Aorta (tissue), 5 donors: ENCODE data around the gene UXS1. TPM values are rescaled to one million over a fixed set of nuclear protein-coding genes. Genes with fewer than 3 reads are reported as not detected.

ENCODE experiments used
- ATAC-seq: fragments of 200-7000 bp; cut with Tn5 transposase; one replicate; pipeline ENCODE4 v1.9.1; 2022; ENCODE audit warnings: moderate library complexity; ENCODE audit not compliant: low FRiP score
- DNase-seq, 2 donors: peaks; one replicate each; pipeline ENCODE4 v3.0.0-alpha.2; 2020
- H3K27ac ChIP-seq, 2 donors: one replicate each; pipeline ENCODE4 v1.5.1; 2013; ENCODE audit warnings: low read length in 2 of 2, mild to moderate bottlenecking in 2 of 2, moderate library complexity in 2 of 2, control low read depth in 1 of 2, inconsistent platforms in 1 of 2, low read depth in 1 of 2
- H3K27me3 ChIP-seq, 2 donors: one replicate each; pipeline ENCODE4 v1.6.1; 2013; ENCODE audit warnings: control low read depth in 1 of 2, low read length in 1 of 2, mild to moderate bottlenecking in 1 of 2, moderate library complexity in 1 of 2; ENCODE audit not compliant: insufficient read depth in 2 of 2, control insufficient read depth in 1 of 2
- H3K36me3 ChIP-seq, 2 donors: one replicate each; pipeline ENCODE4 v1.6.1; 2013; ENCODE audit warnings: control low read depth in 1 of 2, low read length in 1 of 2, mild to moderate bottlenecking in 1 of 2; ENCODE audit not compliant: insufficient read depth in 2 of 2, control insufficient read depth in 1 of 2
- H3K4me1 ChIP-seq, 2 donors: one replicate each; pipeline ENCODE4 v1.6.1; 2013; ENCODE audit warnings: low read length in 2 of 2, control low read depth in 1 of 2, mild to moderate bottlenecking in 1 of 2, moderate library complexity in 1 of 2; ENCODE audit not compliant: insufficient read depth in 2 of 2, control insufficient read depth in 1 of 2
- H3K4me3 ChIP-seq, 2 donors: one replicate each; pipeline ENCODE4 v1.5.1; 2013; ENCODE audit warnings: low read length in 2 of 2, control low read depth in 1 of 2, mild to moderate bottlenecking in 1 of 2
- H3K9me3 ChIP-seq: one replicate; pipeline ENCODE4 v1.6.1; 2013; ENCODE audit warnings: mild to moderate bottlenecking, low read length; ENCODE audit not compliant: control insufficient read depth
- WGBS, 2 donors: extraction: QIAGEN DNeasy Blood & Tissue Kit; methylation state at CpG; one replicate each; pipeline ENCODE4 v1.1.7; 2013; 5-methylcytosine and 5-hydroxymethylcytosine counted together
- intact Hi-C, 2 donors: fragments of 100-400 bp; cut with DNase I; formaldehyde crosslinking; loops; one replicate each; pipeline versions ENCODE4 v1.14.2 to v1.15.0; 2022
- polyA plus RNA-seq, 2 donors: library from polyadenylated mRNA; stranded (reverse); fragments of 200-250 nt; gene quantifications; one replicate each; pipeline ENCODE4 v1.2.3, GENCODE V29; 2013
- total RNA-seq, 2 donors: library from RNA; stranded (reverse); fragmentation: NEBNext Ultra II Directional; extraction: Animal tissue kit (Norgen Biotek cat#: 25700); gene quantifications; one replicate each; pipeline ENCODE4 v1.2.1, GENCODE V29; 2021
- donor health status: healthy with polysubstance abuse.
- donor health status: Bipolar disorder and iron deficiency.
- donor health status: DM: no; HTN: no; CAD: no.
- donor health status: DM: no; HTN: no; CAD: no.
- donor health status: DM: yes; HTN: yes; CAD: no.

UXS1 gene
- total and polyA plus RNA-seq, 4 donors = 10.5 to 29.3 (median 16.5) TPM

GRCh38 chr2:106175086-106175850 lies 18.8 kb downstream of the UXS1 start:
- no peak for DNase-seq
- ATAC-seq = no peak
- Histone ChIP-seq H3K36me3 (no peaks in the 10 kb centered on the region), H3K27me3 (no peaks in the 10 kb centered on the region), H3K27ac (no peak overlapping the region), H3K4me3 (no peak overlapping the region), H3K9me3 (no peaks in the 10 kb centered on the region), H3K4me1 (no peaks in the 10 kb centered on the region)
- WGBS, 2 donors = 74 to 81% methylated on average over 7 of the region's 7 CpGs
- intact Hi-C loops = no loop called here

- Histone ChIP-seq H3K4me3 (no peak overlapping the region), H3K36me3 (no peaks in the 10 kb centered on the region), H3K27me3 (no peaks in the 10 kb centered on the region), H3K27ac (no peak overlapping the region), H3K9me3 (no peaks in the 10 kb centered on the region), H3K4me1 (no peaks in the 10 kb centered on the region)
- no peak for DNase-seq
- 83 to 89% methylated on average over 7 of the region's 7 CpGs for WGBS, 2 donors
- no peak for ATAC-seq
- intact Hi-C loops = no loop called here
Observed at GRCh38 chr2:106174056-106174455, 20.0 kb downstream of the UXS1 start.

- intact Hi-C loops = no loop called here
Observed at GRCh38 chr2:106172649-106173048, 21.5 kb downstream of the UXS1 start.

GRCh38 chr2:106168657-106169056 lies 25.4 kb downstream of the UXS1 start:
- Histone ChIP-seq H3K4me3 (no peak overlapping the region), H3K36me3 (no peaks in the 10 kb centered on the region), H3K9me3 (no peaks in the 10 kb centered on the region), H3K27me3 (no peaks in the 10 kb centered on the region), H3K27ac (no peak overlapping the region), H3K4me1 (no peaks in the 10 kb centered on the region)
- whole genome bisulfite sequencing, 2 donors = 86 to 91% methylated on average over 2 of the region's 2 CpGs
- ATAC-seq (no peak), DNase-seq (no peak)
- intact Hi-C loops = no loop called here

More at GRCh38 chr2:106172649-106173048, 21.5 kb downstream of the UXS1 start:
- ATAC-seq (no peak), DNase-seq (no peak)
- H3K27me3 ChIP-seq = no peaks in the 10 kb centered on the region
- WGBS, 2 donors = 97 to 100% methylated on average over 2 of the region's 2 CpGs
- no peaks in the 10 kb centered on the region for H3K4me1 ChIP-seq
- no peaks in the 10 kb centered on the region for H3K9me3 ChIP-seq
- no peak overlapping the region for H3K4me3 ChIP-seq
- H3K36me3 ChIP-seq = no peaks in the 10 kb centered on the region
- no peak overlapping the region for H3K27ac ChIP-seq

GRCh38 chr2:106167067-106167466 lies 27.0 kb downstream of the UXS1 start:
- no peaks in the 10 kb centered on the region for H3K9me3 ChIP-seq
- WGBS, 2 donors = 91 to 94% methylated on average over 5 of the region's 5 CpGs

GRCh38 chr2:106165561-106165960 lies 28.5 kb downstream of the UXS1 start:
- no peak overlapping the region for H3K27ac ChIP-seq
- WGBS, 2 donors = 54 to 61% methylated on average over 6 of the region's 6 CpGs
- no peaks in the 10 kb centered on the region for H3K9me3 ChIP-seq
- H3K4me3 ChIP-seq = no peak overlapping the region
- no peaks in the 10 kb centered on the region for H3K27me3 ChIP-seq
- intact Hi-C loops = no loop called here
- no peak for DNase-seq
- no peak for ATAC-seq
- H3K36me3 ChIP-seq = peaks cover 0 to 4% of the 10 kb centered on the region in 2 donors
- no peaks in the 10 kb centered on the region for H3K4me1 ChIP-seq

More at GRCh38 chr2:106167067-106167466, 27.0 kb downstream of the UXS1 start:
- no peak for ATAC-seq
- DNase-seq = no peak
- no peaks in the 10 kb centered on the region for H3K27me3 ChIP-seq
- no peaks in the 10 kb centered on the region for H3K36me3 ChIP-seq
- no peaks in the 10 kb centered on the region for H3K4me1 ChIP-seq
- intact Hi-C loops = no loop called here
- H3K4me3 ChIP-seq = no peak overlapping the region
- H3K27ac ChIP-seq = no peak overlapping the region

- no peaks in the 10 kb centered on the region for H3K4me1 ChIP-seq
- WGBS, 2 donors = 91 to 92% methylated on average over 3 of the region's 3 CpGs
- H3K9me3 ChIP-seq = no peaks in the 10 kb centered on the region
- H3K4me3 ChIP-seq = no peak overlapping the region
- DNase-seq (no peak), ATAC-seq (no peak)
- peaks cover 0 to 4% of the 10 kb centered on the region in 2 donors for H3K36me3 ChIP-seq
- H3K27me3 ChIP-seq = no peaks in the 10 kb centered on the region
- H3K27ac ChIP-seq = no peak overlapping the region
- intact Hi-C loops = no loop called here
Observed at GRCh38 chr2:106165029-106165428, 29.1 kb downstream of the UXS1 start.

GRCh38 chr2:106163948-106164545 lies 30.1 kb downstream of the UXS1 start:
- intact Hi-C loops = no loop called here
- H3K36me3 ChIP-seq = peaks cover 0 to 6% of the 10 kb centered on the region in 2 donors
- DNase-seq (no peak), ATAC-seq (no peak)
- no peaks in the 10 kb centered on the region for H3K27me3 ChIP-seq
- H3K4me1 ChIP-seq = no peaks in the 10 kb centered on the region
- no peak overlapping the region for H3K4me3 ChIP-seq
- 65 to 68% methylated on average over 6 of the region's 6 CpGs for WGBS, 2 donors
- H3K9me3 ChIP-seq = no peaks in the 10 kb centered on the region
- H3K27ac ChIP-seq = no peak overlapping the region
